Activated CD4-positive, alpha-beta T cell treated with anti-CD3 and anti-CD28 coated beads, Interleukin-2, amount 50 U/mL, for 4 hours (primary cell): ENCODE measurements around the gene ADCYAP1R1.

ENCODE experiments used
- DNase-seq, 2 experiments: peaks; one replicate each; pipeline ENCODE4 v3.0.0-alpha.2; 2020

The ADCYAP1R1 gene

DNA sequence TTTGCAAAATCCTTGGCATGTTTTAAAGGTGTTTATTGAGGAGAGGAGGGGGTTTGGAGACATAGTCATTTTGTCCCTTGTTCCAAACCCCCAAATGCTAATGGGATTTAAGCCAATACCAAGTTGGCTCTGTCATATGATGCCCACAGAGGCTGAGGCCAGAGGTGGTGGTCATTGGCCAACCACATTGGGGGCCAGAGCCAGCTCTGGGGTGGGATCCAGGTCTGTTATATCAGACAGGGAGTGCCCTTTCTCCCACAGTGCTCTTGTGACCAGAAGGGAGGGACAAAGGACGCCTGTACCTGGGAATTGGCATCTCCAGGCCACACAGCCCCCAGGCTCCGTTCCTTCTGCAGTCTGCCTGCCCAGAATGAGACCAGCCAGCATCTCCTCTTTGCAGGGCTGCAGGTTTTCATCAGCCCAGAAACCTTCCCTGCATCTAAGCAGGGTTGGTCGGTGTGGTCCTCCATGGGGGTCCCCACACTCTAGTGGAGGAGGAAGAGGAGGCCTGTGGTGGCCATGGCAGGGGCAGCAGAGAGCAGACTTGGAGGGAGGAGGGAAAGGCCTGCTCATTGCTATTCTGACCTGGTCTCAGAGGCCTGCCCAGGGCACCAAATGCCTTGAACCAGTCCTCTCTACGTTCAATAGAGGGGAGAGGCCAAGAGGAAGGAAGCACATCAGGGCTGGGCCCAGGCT lies 17.9 kb downstream of the ADCYAP1R1 start:
- no peak for DNase-seq

DNA sequence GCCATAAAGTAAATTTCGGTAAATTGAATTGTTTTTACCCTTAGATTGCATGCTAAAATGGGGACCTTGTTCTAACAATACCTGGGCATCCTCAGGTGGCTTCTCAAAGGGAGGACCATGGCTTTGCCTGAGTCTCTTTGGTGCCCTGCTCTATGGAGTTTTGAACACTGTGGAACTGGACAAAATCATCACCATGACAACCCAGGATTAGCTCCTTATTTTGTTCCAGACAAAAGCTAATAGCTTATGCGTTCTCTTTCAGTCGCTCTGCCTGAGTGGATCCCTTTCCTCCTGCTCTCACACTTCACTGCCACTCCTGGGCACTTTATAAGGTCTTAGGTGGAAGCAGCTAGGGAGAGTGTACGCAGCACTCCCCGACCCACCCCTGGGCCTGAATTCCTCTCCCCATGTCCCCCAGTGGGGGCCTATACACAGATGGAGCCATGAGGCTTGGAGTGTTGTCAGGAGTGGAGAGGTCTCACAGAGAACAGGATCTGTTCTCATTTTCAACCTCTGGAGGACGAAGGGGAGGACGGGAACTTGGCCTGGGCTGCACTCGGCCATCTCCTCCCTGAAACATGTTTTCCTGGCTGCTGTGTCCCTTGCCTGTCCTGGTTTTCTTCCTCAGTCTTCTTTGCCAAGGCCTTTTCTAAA lies 19.0 kb downstream of the ADCYAP1R1 start:
- DNase-seq, result no peak

DNA sequence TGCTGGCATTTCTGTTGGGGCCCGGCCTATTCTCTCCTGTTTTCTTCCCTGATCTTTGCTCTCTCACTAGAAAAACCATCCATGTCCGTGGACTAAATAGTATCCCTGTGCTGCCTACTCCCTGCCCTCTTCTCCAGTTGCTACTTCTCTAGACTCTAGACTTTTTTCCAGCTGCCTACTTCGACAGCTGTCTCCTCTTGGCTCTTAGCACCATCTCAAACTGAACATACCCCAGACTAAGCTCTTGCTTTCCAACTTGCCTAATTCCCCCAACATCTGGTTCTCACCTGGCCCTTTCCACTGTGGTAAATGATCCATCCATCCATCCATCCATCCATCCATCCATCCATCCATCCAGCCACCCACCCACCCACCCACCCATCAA lies 19.5 kb downstream of the ADCYAP1R1 start:
- no peak for DNase-seq

DNA sequence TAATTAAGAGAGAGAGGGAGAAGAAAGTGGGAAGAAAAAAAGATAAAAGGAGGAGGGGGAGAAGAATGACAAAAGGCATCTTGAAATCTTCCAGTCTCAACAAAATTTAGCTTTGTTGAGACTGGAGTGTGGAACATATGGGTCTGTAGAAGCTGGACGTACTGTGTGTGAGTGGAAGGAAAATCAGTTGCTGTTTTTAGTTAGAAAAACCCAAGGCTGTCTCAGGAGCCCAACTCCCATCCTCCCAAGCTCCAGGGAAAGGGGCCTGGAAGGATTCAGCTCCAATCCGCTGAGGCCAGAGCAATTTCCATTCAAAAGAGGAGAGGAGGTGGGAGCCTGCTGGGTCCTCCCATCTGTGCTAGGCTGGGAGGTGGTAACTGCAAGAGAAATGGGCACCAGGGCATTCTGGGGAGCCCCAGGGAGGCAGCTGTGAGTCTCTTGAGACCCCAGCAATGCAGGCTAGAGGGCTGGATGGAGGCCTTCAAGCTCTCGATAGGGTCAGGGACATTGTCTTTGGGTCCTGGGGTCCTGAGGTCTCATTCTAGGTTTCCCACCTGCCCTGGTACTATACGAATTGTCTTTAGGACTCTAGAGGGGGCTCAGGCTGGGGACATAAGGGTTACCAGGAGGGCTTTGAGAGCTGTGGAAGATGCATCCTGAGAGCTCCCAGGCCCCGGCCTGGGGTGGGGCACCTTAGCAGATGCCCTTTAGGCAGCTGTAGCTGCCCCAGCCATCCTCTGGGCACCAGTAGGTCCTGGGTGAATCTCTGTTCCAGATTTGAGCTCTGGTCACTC lies 21.4 kb downstream of the ADCYAP1R1 start:
- DNase-seq, result no peak

DNA sequence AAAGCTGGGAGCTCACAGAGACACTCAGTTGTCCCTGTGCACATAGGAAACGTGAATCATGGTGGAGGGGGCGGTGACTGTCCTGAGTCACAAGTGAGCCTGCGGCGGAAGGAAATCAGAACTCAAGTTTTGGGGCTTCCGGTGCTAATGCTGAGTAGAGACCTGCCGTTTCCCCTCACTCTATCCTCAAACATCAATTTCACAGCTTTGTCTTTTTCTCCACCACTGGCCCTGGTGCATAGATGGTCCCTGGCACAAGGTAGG lies 21.9 kb downstream of the ADCYAP1R1 start:
- DNase-seq, result no peak

DNA sequence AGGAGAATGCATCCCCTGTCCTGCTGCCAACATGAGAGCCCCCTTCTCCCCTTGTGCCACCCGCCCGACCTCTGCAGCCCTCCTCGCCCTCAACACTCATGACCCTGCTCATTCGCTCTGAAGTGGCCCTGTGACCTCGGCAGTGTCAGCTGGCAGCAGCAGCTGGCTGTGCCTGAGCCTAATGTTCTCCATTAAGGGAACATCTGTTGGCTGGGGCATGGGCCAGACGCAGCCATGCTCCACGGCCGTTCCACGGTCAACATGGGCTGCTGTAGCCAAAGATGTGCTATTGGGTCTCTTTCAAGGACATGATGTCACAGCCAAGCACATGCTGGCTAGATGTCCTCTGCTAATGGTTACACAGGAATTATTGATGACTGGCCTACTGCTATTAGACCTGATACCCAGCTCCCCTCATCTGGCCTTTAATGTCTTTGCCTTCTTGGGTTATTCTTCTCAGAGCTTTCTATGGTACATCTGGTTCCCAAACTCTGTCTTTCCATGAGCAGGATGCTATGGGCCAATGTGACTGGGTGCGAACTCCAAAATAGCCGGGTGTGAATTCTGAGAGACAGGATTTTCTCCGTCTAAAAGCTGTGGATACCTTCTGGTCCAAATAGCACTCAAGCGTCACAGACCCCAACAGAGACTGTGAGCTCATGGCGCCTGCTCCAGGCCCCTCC lies 22.4 kb downstream of the ADCYAP1R1 start:
- DNase-seq, result no peak

DNA sequence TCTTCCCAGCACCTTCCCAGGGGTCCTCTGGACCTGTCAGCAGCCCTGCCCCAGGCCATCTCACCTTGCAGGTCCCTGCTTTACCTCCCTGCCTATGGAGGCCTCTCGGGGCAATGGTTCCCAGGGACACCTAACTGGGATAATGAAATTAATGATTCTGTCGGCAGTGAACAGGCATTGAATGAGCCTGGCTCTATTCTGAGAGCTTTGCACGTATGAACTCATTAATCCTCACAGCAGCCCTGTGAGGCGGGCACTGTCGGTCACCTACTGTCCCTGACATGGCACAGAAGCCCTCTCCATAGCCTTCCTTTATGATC lies 22.9 kb downstream of the ADCYAP1R1 start:
- no peak for DNase-seq

DNA sequence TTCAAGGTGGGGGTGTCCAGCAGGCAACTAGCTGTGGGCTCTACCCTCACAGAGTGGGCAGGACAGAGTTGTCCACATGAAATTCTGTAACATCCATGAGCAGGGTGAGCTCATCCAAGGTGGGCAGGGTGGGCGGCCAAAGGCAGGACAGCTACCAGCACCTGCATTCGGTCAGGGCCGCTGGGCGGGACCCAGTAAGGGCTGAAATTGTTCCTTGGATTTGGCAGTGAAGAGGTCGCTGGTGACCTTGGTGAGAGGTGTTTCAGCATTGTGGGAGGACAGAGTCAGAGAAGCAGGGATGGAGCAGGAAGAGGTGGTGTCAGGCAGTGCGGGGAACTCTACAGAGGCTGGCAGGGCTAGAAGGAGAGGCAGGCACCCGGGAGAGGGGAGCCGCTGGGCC lies 23.9 kb downstream of the ADCYAP1R1 start:
- no peak for DNase-seq

DNA sequence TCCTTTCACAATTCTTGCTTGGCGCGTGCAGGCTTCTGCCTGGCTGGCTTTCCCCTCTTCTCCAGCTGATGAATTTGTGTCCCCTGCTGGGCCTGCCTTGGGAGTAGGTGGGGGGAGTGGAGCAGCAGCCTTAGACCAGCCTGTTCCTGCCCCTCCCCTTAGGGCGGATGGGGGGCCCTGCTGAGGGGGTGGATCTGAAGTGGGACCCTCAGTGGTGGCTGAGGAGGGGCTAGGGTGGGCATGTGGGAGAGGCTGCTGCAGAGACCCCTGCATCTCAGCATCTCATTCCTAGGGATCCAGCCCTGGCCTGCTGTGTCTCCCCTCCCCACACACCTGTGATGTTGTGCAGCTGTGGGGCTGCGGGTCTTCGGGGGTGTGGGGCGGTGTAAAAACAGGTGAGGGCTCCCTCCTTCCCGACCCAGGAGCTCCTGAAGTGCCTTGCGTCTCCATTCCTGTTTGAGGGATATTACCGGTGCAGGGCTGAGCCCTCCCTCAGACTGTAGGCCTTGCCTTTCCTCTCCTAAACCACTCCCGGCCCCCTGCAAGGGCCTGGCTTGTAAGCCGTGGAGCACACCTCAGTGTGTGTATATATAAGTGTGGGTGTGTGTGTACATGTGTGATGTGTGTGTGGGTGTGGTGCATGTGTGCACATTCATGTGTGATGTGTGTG lies 24.7 kb downstream of the ADCYAP1R1 start:
- no peak for DNase-seq

DNA sequence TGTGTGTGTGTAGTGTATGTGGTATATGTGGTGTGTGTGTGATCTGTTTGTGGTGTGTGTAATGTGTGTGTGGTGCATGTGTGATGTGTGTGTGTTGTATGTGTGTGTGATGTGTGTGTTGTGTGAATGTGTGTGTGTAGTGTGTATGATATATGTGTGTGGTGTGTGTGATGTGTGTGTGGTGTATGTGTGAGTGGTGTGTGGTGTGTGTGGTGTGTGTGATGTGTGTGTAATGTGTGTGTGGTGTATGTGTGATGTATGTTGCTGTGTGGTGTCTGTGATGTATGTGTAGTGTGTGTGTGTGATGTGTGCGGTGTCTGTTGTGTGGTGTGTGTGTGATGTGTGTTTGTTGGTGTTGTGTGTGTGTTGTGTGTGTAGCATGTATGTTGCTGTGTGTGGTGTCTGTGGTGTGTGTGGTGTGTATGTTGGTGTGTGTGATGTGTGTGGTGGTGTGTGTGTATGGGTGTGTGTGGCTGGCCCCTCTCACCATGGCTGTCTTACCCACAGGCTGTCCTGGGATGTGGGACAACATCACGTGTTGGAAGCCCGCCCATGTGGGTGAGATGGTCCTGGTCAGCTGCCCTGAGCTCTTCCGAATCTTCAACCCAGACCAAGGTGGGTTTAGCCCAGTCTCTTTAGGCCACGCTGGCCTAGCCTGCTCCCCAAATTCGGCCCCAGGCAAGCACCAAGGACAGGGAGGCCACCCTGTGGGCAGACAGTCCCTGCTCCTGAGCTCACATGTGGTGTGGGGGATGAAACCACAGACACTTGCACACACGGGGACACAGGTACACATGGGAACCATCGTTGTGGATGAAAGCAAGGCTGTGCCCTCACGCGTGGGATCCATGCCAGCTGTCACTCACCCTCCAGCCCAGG lies 25.6 kb downstream of the ADCYAP1R1 start:
- no peak for DNase-seq

DNA sequence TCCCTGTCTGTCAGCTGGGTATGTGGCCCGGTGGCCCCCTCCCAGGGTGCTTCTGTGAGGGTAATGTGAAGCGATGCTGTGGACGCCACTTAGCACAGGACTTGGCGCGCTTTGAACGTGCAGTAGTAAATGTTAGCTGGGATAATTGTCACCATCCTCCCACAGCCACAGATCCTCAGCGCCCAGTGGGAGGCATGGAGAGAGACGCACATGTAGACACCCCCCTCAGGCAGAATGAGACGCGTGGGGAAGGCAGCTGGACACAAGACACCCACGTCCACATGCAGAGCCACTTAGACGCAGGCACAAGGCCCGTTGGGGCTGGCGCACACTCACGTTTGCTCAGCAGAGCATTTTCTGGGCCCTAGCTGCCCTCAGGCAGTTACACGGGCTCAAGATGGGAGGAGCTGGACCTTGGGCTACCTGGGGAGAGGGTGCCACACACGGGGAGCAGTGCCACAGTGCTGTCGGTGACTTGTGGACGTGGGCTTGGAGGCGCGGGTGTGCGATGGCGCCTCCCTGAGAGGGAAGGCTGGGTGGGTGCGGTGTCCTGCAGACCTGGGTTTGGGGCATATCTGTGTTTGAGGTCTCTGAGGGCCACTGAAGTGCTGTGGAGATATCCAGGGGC lies 26.4 kb downstream of the ADCYAP1R1 start:
- DNase-seq, result no peak

DNA sequence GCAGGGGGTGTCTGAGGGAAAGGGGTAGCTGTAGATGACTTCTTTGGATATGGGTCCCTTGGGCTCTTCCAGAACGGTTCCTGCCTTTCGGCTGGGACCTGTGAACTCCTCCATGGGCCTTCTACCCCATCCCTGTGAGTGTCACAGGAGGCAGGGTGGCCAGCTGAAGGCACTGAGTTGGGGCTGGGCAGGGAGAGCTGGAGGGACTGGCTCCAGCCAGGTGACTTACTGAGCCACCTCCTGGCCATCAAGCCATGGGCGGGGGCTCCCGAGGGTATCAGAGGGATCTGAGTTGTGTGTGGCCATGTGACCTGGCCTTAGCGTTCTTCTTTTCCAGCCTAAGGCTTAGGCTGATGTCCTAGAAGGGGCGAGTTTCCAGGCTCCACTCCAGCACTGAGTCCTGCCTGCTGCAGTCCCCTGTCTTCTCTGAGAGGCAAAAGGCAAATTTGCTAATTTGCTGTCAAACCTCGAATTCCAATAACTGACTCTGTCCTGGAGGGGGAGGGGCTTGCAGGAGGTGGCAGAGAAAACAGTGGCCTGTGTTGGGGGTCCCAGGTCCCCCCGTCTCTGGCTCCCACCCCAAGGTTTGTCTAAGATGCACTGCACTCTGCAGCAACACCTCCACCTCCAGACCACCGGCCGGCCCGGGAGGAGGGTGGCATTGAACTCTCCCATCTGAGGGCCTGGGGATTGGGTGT lies 27.2 kb downstream of the ADCYAP1R1 start:
- no peak for DNase-seq

DNA sequence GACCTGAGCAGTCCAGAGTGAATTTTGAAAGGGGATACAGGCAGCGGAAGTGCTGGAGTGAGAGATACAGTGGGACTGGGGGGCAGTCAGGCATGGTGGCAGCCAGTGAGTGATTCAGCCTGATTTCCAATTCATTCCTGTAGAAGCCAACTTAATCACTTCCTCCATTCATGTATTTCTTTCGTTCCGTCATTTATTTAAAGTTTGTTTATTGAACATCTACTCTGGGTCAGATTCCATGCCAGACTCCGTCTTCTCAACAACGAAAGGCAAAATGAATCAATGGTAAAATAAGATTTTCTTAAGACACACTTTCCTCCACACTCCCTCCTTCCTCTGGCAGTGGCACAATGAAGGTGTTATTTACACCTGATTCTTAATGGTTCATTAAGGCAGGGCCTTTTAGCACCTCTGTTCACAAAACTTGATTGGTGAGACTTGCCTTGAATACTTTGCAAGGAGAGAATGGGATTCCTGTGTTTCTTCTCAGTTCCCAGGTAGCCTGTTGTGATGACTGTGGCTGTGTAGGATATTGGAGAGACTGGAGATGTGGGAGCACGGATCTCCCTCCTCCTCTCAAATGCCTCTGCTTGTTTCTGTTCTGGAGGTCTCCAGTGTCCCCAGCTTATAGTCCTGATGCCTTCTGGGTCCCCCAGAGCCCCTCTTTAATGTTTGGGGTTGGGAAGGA lies 27.9 kb downstream of the ADCYAP1R1 start:
- DNase-seq, result no peak

DNA sequence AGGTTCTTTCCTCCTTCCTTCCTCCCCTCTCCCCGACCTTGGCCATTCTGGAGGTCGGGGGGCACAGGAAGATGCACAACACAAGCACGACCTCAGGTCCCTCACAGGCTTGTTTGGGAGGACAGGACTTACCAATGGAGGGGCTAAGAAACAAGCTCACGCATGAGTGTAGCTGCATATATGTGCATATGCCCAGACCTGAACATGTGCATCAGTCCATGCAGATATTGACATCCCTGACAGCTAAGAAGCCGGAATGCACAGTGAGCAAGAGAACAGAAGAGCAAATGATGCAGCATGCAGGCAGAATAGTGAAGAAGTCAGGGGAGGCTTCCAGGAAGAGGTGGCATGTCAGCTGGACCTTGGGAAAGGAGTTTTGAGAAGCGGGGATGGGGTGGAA lies 28.7 kb downstream of the ADCYAP1R1 start:
- no peak for DNase-seq

DNA sequence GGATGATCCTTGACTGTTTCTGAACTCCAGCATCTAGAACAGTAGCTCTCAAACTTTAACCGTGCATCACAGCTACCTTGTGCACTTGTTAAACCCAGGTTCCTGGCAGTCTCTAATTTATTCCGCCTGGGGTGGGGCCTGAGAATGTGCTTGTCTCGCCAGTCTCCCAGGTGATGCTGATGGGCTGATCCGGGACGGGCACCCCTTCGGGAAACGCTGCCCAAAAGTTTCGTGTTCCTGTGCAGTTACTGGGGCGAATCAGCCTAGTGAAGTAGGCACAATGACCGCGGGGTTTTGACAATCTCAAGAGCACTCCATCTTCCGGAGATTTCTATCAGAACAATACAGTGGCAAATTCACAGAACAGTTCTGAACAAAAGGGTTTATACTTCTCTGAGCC lies 29.9 kb downstream of the ADCYAP1R1 start:
- no peak for DNase-seq

DNA sequence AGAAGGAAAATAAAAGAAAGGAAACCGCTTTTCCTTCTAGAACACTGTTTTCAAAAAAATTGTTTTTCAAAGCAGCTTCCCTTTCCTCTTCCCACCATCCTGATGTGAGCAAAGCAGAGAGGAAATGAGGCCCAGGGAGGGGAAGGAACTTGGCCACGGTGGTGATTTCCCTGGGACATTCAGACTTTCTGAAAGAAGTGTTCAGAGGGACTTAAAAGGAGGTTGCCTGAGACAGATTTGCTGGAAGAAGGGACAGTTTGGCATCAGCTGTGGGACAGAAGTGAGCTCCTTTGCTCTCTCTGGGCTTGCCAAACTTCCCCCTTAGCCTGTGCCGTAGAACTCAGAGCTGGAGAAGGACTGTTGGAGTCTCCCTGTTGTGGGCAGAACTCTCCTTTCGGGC lies 30.3 kb downstream of the ADCYAP1R1 start:
- no peak for DNase-seq

DNA sequence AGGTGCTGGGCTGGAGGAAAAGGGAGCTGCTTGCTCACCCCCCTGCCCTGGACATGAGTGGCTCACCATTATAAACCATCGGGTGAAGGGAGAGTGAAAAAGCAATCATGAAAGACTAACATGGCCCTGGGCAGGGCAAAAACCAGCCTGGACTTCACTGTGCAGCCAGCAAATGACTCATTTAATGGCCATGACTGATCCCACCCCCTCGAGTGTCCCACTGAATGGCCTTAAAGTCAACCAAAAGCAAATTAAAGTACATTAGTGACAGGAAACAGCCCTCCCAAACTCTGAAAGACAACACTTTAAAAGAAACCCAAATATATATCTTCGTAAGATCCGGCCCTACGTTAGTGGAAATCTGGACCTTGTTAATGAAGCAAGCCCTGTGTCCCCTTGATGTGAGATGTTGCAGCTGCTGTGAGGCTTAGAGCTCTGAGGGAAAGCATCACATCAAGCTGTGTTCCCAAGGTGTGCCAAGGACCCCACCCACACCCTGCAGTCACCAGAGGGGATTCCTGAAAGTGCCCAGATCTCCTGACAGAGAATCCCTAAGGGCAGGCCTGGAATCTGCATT lies 31.2 kb downstream of the ADCYAP1R1 start:
- DNase-seq, result no peak

DNA sequence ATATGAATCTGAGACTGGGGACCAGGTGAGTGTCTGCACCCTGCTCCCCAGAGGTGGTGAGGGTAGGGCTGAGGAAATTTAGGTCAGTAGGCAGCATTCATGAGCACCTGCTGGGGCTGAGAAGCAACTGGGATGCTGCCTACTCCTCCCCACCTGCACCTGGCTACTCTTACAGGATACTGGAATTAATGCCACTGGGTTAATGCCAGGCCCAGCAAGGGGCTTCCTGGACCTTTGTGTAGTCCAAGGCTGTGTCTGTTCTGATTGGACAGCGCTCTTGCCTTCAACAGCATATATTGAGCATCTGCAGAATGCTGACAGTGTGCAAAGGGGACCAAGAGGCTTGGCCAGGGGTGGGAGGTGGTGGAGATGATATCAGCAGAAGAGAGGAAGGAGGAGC lies 32.1 kb downstream of the ADCYAP1R1 start:
- no peak for DNase-seq

DNA sequence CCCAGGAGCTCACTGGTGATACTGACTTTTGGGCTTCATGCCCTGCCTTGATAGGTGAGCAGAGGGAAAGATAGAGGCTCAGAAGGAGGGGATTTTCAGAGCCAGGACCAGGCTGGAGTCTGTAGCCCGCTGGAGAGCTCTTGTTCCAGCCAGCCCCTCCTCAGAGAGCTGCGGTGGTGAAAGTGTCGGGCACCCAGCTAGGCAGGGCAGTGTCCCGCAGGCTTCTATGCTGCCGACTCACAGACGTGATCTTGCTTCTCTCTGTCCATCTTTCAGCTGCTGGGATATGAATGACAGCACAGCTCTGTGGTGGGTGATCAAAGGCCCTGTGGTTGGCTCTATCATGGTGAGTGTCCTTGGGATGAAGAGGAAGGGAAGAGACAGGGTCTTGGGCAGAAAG lies 35.2 kb downstream of the ADCYAP1R1 start:
- DNase-seq, result no peak

DNA sequence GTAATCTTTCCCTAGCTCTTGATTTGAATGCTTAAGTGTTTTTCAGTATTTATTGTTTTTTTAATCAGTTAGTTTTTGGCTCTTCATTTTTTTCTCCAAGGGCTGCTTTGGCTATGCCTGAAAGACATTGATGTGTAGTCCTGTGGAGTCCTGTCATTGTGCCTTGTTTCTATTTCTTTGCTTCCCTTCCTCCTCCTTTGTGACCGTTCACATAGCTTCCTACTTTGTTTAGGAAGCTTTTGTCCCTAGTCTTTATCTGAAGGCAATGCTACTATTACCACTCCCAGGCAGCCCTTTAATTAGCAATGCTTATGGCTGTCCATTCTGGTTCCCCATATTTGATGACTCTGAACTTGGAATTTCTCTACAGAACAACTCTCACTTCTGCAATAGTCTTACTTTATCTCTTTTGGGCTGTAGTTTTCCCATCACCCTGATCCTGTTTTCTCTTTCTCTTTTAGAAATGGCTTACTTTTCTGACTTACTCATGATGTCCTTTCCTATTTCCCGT lies 39.9 kb downstream of the ADCYAP1R1 start:
- DNase-seq, result no peak
